HG02981 (cell line): ENCODE measurements around the gene TNNI3.

ENCODE experiments used
- ATAC-seq: cut with Tn5 transposase; IDR thresholded peaks from one replicate; pipeline ENCODE4 v1.9.1; 2021; ENCODE audit warnings: mild to moderate bottlenecking, moderate library complexity; ENCODE audit not compliant: unreplicated experiment

The TNNI3 gene

DNA sequence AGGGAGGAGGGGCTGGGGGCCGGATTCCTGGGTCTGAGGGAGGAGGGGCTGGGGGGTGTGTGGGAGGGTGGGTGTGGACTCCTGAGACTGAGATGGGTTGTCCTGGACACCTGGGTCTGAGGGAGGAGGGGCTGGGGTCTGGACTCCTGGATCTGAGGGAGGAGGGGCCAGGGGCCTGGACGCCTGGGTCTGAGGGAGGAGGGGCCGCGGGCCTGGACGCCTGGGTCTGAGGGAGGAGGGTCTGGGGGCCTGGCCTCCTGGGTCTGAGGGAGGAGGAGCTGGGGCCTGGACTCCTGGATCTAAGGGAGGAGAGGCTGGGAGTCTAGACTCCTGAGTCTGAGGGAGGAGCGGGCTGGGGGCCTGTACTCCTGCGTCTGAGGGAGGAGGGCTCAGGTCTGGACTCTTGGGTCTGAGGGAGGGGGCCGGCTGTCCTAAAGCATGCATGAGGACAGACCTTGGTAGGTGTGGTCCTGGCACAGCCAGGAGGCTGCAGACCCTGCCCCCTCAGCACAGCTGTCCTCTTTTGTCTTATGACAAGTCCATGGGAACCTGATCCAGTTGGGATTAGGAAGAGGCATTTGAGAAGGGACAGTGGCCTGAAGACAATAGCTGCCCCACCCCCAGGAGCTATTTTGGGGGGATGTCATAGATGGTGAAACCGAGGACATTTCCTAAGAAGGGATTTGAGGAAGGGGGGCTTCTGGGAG is 9.8 kb downstream of the TNNI3 start:
- no peak for ATAC-seq

DNA sequence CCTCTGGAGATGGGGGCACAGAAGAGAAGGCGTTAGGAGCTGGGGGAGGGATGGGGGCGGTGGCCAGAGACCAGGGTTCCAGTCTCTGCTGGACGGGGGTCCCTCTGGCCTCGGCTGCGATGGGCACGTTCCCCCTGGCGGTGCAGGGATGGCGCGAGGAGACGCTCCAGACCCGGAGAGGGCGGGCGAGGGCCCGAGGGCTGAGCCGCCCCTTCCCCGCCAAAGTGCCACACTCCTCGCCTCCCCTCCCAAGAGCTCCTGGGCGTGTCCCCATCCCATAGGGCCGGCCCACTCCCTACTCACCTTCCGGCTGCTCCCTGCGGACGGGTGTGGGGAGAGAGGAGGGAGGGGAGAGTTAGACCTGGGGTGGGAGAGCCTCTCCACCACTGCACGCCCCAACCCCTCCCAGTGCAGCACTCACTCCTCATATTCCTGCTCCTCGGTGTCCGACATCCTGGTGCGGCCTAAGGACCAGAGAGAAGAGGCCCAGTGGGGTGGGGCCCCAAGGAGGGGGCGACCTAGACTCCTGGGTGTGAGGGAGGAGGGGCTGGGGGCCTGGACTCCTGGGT is 10.7 kb downstream of the TNNI3 start:
- no peak for ATAC-seq

DNA sequence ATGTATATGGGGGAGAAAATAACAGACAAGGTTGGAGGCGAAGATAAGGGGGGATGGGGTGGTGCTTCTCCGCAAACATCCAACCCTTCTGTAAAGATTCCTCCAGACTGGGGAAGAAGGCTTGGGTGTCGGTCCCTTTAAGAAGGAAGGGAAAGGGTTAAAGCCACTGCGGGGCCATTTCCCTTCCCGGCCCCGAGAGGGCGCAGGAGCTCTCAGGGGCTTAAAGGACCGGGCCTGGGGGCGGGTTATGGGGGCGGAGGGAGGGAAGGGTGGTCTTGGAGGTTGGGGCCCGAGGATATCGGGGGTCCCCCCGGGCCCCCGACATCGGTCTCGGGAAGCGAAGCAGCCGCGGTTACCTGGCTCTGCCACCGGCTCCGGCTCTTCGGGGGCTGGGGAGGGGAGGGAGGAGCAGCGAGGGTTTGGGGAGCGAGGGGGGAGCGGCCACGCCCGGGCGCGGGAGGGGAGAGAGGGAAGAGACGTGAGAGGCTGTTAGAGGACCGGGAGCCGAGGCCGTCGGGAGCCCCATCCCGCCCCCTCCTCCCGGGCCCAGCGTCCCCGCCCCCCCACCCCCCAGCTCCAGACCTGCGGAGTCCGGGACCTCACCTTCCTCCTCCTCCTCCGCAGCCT is 11.3 kb downstream of the TNNI3 start:
- ATAC-seq = no peak

DNA sequence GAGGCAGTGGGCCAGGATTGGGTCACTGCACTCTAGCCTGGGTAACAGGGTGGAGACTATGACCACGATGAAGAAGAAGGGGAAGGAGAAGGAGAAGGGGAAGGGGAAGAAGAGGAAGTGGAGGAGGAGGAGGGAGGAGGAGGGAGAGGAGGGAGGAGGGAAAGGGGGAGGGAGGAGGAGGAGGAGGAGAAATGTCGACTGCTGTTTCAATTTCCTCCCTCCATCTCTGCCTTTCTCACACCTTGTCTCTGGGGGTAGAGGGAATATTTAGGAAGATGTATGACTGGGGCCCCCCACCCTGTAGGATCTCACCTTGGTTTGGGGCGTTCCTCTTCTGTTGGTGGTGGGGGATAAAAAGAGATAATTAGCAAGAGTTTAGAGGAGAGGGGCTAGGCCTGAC is 12.3 kb downstream of the TNNI3 start:
- ATAC-seq = no peak

DNA sequence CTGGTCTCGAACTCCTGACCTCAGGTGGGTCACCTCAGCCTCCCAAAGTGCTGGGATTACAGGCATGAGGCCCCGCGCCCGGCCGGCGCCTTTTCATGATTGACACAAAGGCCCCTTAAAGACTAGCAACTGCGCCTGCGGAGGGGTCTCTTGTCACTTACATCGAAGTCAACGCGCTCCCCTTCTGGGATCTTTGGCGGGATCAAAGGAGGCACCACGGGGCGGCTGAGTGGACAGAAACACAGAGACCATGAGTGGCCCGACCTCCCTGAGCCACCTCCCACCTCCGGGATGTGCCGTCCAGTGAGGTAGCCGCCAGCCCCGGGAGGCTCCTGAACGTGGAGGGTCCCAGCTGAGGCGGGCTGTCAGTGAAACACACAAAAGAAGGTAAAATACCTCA is 15.8 kb downstream of the TNNI3 start:
- ATAC-seq = no peak

DNA sequence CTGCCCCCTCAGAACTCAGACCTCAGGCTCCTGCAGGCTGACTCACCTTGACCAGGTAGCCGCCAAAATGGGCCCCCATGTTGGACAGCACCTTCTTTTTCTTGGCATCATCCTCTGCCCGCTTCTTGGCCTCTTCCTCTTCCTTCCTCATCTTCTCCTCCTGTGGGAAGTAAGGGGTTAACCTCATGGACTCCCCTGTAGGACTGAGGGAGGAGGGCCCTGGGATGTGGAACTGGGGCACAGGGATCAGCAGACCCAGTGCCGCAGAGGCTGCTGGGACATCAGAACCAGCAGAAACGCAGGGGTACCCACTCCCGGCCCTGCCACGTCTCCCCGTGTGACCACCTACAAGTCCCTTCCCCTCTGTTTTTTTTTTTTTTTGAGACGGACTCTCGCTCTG is 19.6 kb downstream of the TNNI3 start:
- ATAC-seq = no peak

DNA sequence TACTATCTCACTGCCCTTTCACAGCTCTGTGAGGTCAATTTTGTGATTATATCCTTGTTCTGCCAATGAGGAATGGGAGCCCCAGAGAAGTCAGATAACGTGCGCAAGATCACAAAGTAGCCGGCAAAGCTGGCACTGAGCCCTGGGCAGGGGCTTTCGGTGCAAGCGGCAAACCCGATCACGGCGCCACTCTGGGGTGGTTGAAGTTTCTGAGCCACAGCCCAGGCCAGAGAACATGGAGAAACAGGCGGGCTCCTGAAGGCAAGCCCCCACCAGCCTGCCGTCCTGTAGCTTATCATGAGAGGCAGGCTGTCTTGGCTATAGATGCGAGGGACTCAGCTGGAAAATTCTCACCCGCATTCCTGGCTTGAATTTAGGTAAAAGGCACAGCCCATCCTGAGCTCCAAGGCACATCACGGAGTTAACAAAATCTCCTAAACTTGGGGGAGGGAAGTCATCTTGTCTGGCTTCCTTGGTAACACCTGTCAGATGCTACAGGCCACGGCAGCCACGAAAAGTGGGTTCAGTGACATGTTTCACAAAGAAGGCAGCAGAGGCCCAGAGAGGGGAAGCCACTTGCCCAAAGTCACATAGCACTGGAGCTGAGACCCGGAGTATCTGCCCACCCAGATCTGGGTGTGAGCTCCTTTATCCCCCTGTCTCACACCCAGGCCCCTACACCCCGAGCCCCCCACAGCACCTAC is 21.0 kb downstream of the TNNI3 start:
- no peak for ATAC-seq

DNA sequence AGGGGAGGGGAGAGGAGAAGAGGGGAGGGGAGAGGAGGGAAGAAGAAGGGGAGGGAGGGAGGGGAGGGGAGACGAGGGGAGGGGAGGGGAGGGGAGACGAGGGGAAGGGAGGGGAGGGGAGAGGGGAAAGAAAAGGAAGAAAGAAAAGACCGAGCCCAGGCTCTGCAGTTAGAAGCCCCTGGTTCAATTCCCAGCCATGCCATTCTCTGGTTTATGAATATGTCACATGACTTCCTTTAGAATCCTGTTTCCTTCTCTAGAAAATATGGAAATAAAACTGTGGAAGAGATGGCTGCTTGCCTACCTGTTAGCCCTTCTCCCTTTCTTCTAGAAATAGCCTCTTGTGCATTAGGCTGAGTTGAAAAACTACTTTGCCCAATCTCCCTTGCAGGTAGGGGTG is 22.8 kb downstream of the TNNI3 start:
- ATAC-seq = no peak

DNA sequence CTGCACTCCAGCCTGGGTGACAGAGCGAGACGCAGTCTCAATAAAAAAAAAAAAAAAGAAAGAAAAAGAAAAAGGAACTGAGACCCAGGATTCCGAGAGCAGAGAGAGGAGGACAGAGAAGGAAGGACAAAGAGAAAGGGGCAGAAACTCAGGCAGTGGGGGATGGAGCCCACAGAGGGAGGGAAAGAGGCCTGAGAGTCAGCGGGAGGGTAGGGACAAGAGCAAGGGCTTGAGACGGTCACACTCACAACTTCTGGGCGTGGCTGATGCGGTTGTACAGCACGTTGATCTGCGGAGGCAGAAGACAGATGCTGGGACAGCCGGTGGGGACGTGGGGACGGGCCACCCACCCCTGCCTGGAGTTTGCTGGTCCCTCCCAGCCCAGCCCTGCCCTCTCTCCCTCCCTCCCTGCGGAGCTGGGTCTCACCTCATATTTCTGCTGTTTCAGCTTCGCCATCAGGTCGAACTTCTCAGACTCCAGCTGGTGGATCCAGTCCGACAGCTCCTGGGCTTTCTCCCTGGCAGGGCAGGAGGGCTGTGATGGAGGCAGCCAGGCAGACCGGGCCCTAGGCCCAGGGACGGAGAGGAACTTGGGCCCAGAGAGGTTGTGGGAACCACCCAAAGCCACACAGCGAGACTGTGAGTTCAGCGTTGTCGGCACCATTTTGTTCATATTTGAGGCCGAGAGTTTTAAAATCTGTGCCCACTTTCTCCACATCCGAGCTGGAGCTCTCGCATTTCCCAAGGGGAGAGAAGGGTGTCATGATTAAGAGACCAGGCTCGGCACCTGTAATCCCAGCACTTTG is 23.7 kb downstream of the TNNI3 start:
- ATAC-seq = no peak

DNA sequence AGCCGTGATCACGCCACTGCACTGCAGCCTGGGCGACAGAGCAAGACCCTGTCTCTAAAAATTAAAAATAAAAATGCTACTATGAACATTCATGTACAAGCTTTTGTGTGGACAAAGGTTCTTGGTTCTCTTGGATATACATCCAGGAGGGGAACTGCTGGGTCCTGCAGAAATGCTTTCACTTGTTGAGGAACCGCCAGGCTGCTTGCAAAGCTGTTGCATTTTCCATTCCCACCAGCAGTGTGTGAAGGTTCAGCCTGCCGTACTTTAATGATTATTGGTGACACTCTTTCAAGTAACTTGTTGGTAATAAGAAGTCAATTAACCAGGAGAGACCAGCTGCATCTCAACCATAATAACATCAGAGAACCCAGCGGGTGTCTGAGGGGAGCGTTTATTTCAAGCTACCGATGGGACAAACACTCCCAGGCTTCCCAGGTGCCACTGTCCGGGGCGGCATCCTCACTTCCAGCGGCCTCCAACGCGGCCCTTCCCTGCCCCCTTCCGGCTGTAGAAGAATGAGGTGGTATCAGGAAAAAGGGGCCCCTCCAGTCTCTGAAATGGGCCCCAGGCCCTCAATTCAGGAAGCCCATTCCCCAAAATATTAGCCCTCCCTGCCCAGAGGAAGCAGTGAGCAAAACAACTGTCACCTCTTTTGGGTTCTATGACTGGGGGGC is 24.9 kb downstream of the TNNI3 start:
- ATAC-seq = no peak

DNA sequence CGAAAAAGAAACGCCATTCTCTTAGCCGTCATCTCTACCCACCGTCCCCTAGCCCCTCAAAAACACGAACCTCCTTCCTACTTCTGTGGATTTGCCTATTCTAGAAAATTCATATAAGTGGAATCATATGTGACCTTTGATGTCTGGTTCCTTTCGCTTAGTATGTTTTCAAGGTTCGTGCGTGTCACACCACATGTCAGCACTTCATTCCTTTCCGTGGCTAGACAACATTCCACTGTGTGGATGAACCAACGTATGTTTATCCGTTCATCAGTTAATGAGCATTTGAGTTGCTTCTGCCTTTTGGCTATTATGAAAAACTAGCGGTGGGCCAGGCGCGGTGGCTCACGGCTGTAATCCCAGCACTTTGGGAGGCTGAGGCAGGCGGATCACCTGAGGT is 26.1 kb downstream of the TNNI3 start:
- no peak for ATAC-seq

DNA sequence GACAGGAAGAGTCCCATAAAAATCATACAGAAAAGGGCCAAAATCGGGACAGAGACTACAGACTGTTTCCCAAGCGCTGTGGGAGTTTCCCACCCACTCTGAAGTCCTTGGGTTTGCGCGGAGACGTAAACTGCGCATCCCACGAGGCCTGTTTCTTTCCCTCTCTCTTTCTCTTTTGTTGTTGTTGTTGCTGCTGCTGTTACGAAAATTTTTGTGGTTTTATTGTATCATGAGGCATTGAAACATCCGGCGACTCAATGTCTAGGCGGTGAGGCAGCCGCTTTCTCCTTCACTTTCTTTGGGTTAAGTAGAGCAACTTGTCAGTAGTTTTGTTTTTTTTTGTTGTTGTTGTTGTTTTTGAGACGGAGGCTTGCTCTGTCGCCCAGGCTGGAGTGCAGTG is 38.5 kb downstream of the TNNI3 start:
- ATAC-seq = no peak

DNA sequence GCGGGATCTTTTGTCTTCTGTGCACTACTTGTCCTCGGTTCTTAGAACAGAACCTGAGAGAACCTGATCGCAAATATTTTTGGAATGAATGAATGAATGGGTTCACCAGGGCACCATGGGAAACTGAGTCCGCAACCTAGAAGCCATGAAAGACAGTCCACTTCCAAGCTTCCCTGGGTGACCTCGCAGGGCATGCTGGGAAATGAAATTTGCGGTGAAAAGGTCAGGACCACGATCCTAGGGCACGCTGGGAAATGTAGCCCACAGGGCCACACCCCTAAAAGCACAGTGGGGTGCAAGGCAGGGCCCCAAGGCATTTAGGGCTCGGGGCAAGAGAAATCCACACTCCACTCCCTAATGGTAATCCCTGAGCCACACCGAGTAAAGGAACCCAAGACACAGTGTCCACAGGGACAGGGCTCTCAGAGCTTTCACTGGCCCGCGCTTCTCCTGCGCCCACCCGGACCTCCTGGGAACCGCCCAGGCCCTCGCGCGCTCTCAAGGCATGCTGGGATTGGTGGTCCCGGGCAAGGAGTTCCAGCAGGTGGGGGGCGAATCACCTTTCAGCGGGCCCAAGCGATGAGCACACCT is 39.0 kb downstream of the TNNI3 start:
- no peak for ATAC-seq

DNA sequence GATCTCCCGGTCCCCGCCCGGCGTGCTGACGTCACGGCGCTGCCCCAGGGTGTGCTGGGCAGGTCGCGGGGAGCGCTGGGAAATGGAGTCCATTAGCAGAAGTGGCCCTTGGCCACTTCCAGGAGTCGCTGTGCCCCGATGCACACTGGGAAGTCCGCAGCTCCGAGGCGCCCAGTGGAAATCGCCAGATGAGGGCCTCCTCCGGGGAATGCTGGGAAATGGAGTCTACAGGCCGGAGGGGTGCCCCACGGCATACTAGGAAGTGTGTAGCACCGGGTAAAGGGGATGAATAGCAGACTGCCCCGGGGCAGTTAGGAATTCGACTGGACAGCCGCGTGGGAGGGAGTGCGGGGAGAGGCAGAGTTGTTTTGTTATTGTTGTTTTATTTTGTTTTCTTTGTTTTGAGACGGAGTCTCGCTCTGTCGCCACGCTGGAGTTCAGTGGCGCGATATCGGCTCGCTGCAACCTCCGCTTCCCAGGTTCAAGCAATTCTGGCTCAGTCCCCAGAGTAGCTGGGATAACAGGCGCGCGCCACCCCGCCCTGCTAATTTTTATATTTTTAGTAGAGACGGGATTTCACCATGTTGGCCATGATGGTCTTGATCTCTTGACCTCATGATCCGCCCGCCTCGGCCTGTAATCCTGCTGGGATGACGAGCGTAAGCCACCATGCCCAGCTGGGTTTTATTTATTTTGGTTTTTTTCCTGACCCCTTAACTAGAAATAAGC is 39.7 kb downstream of the TNNI3 start:
- ATAC-seq = peak; percentile 84

DNA sequence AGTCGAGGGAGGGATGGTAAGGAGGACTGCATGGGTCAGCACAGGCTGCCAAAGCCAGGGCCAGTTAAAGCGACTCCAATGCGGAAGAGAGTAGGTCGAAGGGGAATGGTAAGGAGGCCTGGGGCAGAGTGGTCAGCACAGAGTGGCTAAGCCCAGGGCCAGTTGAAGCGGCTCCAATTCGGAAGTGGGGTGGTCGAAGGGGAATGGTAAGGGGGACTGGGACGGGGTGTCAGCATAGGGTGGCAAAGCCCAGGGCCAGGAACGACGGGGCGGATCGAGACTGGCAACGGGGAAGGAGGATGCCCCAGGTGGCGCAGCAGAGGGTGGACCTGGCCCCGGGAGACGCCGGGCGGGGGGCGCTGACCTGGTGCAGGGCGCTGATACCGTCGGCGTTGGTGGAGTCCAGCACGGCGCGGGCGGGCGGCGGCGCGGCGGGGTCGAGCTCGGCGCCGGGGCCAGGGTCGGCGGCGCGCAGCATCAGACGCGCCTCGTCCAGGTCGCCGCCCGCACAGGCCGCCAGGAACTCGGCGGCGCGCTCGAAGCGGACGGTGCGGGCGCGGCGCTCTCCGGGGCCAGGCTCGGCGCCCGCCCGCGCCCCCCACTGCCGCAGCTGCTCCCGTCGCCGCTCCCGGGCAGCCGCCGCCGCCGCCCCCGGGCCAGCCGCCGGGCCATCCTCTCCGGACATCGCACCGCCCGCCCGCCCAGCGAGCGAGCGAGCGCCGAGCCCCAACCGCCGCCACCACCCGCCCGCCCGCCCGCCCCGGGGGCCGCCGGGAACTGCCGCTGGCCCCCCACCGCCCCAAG is 40.5 kb downstream of the TNNI3 start, which contains the start of gene PPP1R12C:
TSS of gene PPP1R12C (minus strand) at position 779 of the 804 bp plus-strand sequence. CDS start at position 685, 94 bp downstream.
- ATAC-seq = peak; percentile 7

DNA sequence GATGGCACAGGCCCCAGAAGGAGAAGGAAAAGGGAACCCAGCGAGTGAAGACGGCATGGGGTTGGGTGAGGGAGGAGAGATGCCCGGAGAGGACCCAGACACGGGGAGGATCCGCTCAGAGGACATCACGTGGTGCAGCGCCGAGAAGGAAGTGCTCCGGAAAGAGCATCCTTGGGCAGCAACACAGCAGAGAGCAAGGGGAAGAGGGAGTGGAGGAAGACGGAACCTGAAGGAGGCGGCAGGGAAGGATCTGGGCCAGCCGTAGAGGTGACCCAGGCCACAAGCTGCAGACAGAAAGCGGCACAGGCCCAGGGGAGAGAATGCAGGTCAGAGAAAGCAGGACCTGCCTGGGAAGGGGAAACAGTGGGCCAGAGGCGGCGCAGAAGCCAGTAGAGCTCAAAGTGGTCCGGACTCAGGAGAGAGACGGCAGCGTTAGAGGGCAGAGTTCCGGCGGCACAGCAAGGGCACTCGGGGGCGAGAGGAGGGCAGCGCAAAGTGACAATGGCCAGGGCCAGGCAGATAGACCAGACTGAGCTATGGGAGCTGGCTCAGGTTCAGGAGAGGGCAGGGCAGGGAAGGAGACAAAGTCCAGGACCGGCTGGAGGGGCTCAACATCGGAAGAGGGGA is 41.2 kb downstream of the TNNI3 start:
- ATAC-seq = no peak

DNA sequence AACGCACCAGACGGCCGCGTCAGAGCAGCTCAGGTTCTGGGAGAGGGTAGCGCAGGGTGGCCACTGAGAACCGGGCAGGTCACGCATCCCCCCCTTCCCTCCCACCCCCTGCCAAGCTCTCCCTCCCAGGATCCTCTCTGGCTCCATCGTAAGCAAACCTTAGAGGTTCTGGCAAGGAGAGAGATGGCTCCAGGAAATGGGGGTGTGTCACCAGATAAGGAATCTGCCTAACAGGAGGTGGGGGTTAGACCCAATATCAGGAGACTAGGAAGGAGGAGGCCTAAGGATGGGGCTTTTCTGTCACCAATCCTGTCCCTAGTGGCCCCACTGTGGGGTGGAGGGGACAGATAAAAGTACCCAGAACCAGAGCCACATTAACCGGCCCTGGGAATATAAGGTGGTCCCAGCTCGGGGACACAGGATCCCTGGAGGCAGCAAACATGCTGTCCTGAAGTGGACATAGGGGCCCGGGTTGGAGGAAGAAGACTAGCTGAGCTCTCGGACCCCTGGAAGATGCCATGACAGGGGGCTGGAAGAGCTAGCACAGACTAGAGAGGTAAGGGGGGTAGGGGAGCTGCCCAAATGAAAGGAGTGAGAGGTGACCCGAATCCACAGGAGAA is 42.0 kb downstream of the TNNI3 start:
- no peak for ATAC-seq
